ENCODE measurements around the gene NRIP2.

Gene NRIP2

DNA sequence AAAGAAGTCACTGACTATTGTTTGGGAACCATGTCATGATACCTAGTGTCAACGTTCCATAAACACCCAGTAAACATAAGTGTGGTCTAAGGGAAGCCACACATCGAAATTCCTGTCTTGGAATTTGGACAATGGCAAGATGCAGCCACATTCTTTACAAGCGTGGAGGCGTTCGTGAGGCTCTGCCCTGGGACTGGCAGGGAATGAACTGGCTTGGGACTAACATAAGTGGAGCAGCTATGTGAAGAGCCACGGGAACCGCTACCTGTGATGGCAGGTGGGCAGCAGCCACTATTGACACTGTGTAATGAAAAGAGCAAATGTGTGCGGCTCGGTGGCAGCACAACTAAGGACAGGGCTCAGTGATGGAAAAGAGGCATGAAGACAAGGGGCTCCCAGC lies 10.0 kb upstream of the NRIP2 start:
- no peaks in the 10 kb centered on the region for H3K9me3 ChIP-seq (ENCODE audit: control insufficient read depth, low read length)
- H3K27me3 ChIP-seq (replicated peaks; ENCODE audit: control insufficient read depth, insufficient read depth, low read length): no peaks in the 10 kb centered on the region
- H3K4me3 ChIP-seq (ENCODE audit: low read length): no peak overlapping the region
- H3K4me1 ChIP-seq (ENCODE audit: control insufficient read depth, insufficient read depth, low read length): peaks cover 7% of the 10 kb centered on the region
- no peaks in the 10 kb centered on the region for H3K36me3 ChIP-seq (ENCODE audit: control insufficient read depth, insufficient read depth, low read length, severe bottlenecking)
- no peak overlapping the region for H3K9ac ChIP-seq (ENCODE audit: low read length)
- DNase-seq (ENCODE audit: low read depth): no peak

DNA sequence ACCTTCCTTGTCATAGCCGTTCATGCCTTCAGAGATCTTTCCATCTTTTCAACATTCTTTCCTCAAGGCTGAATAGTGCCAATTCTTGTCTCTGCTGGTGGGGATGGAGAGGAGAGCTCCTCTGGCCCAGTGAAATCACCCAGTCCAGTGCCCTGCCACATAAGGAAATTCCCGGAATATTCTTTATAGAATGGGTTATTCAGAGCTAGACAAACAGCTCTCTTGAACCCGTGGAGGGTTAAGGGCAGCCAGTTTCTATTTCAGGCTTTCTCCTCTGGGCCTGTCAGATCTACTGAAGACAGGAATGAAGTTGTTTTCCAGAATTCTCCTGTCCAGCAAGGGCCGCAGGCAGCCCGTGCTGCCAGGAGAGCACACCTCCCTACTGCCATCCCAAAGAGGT lies 8.1 kb upstream of the NRIP2 start:
- Histone ChIP-seq H3K36me3 (ENCODE audit: control insufficient read depth, insufficient read depth, low read length, severe bottlenecking) (peaks cover 3% of the 10 kb centered on the region), H3K9ac (ENCODE audit: low read length) (no peak overlapping the region), H3K27me3 (replicated peaks; ENCODE audit: control insufficient read depth, insufficient read depth, low read length) (no peaks in the 10 kb centered on the region), H3K4me1 (ENCODE audit: control insufficient read depth, insufficient read depth, low read length) (no peaks in the 10 kb centered on the region), H3K4me3 (ENCODE audit: low read length) (no peak overlapping the region), H3K9me3 (ENCODE audit: control insufficient read depth, low read length) (no peaks in the 10 kb centered on the region)
- DNase-seq (ENCODE audit: low read depth): no peak

DNA sequence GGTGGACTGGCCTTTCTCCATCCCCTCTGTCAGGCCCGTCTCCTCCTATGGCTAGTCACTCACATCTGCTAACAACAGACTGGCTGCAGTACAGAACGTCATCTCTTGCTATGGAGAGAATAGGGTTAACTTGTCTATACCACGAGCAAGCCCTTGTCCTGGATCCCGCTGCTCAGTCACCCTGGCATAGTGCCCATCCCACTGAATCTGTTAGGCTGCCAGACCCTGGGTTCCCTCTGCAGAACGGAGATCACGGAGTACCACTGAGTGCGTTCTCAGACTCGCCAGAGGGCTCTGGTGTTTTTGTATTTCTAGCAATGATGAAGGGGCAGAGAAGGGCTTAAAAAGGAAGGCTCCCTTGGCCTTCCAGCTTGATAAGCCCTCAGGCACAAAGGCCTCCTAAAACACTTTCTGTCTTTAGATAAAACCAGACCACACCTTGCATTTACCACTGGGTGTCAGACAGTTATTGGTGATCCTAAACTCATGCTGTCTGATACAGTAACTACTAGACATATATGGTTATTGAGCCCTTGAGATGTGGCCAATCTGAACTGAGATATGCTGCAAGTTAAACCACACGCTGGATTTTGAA lies 6.3 kb upstream of the NRIP2 start:
- no peak overlapping the region for H3K9ac ChIP-seq (ENCODE audit: low read length)
- H3K27me3 ChIP-seq (replicated peaks; ENCODE audit: control insufficient read depth, insufficient read depth, low read length): no peaks in the 10 kb centered on the region
- H3K36me3 ChIP-seq (ENCODE audit: control insufficient read depth, insufficient read depth, low read length, severe bottlenecking): peaks cover 3% of the 10 kb centered on the region
- H3K9me3 ChIP-seq (ENCODE audit: control insufficient read depth, low read length): no peaks in the 10 kb centered on the region
- no peak for DNase-seq (ENCODE audit: low read depth)
- no peaks in the 10 kb centered on the region for H3K4me1 ChIP-seq (ENCODE audit: control insufficient read depth, insufficient read depth, low read length)
- H3K4me3 ChIP-seq (ENCODE audit: low read length): no peak overlapping the region

DNA sequence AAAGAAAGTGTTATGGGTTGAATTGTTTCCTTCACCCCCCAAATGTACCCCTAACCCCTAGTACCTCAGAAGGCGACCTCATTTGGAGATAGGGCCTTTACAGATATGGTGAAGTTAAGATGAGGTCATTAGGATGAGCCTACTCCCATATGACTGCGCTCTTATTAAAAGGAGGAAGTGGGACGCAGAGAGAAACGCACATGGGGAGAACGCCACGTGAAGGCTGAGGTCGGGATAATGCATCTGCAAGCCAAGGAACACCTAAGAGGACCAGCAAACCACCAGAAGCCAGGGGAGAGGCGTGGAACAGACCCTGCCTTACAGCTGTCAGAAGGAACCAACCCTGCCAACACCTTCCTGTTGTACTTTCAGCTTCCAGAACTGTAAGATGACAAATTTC lies 1.7 kb upstream of the NRIP2 start:
- DNase-seq (ENCODE audit: low read depth): no peak
- no peak overlapping the region for H3K9ac ChIP-seq (ENCODE audit: low read length)
- peaks cover 13% of the 10 kb centered on the region for H3K4me1 ChIP-seq (ENCODE audit: control insufficient read depth, insufficient read depth, low read length)
- H3K36me3 ChIP-seq (ENCODE audit: control insufficient read depth, insufficient read depth, low read length, severe bottlenecking): peaks cover 6% of the 10 kb centered on the region
- peaks cover 9% of the 10 kb centered on the region for H3K27me3 ChIP-seq (replicated peaks; ENCODE audit: control insufficient read depth, insufficient read depth, low read length)
- no peak overlapping the region for H3K4me3 ChIP-seq (ENCODE audit: low read length)
- no peaks in the 10 kb centered on the region for H3K9me3 ChIP-seq (ENCODE audit: control insufficient read depth, low read length)

DNA sequence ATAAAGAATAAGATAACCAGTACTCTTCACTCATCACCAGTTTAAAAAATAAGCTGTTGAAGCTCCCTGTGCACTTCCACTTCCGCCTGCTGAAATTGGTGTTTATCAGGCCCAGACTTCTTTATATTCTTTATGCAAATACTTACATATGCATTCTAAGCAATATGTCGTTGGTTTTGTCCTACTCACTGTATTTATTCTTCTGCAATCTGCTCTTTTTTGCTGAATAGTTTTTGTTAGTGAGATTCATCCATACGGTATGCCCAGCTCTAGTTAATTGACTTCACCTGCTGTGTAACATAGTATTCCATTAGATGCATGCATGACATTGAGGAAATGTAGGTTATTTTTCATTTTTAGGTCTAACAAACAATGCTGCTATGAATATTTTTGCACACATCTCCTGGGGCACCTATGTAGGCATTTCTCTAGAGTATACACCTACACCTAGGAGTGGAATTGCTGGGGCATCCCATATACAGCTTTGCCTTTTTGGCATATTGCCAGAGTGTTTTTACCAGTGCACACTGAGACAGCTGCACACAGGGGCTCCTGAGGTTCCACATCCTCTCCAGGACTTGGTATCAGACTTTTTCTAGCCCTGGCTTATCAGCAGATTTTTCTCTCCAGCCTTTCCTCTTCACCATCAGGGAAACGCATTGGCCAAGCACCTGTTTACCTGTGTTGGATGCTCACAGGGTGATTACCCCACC lies 1.0 kb upstream of the NRIP2 start:
- DNase-seq (ENCODE audit: low read depth): no peak
- no peak overlapping the region for H3K9ac ChIP-seq (ENCODE audit: low read length)
- no peaks in the 10 kb centered on the region for H3K9me3 ChIP-seq (ENCODE audit: control insufficient read depth, low read length)
- peaks cover 9% of the 10 kb centered on the region for H3K27me3 ChIP-seq (replicated peaks; ENCODE audit: control insufficient read depth, insufficient read depth, low read length)
- H3K4me3 ChIP-seq (ENCODE audit: low read length): no peak overlapping the region
- peaks cover 10% of the 10 kb centered on the region for H3K36me3 ChIP-seq (ENCODE audit: control insufficient read depth, insufficient read depth, low read length, severe bottlenecking)
- peaks cover 13% of the 10 kb centered on the region for H3K4me1 ChIP-seq (ENCODE audit: control insufficient read depth, insufficient read depth, low read length)

DNA sequence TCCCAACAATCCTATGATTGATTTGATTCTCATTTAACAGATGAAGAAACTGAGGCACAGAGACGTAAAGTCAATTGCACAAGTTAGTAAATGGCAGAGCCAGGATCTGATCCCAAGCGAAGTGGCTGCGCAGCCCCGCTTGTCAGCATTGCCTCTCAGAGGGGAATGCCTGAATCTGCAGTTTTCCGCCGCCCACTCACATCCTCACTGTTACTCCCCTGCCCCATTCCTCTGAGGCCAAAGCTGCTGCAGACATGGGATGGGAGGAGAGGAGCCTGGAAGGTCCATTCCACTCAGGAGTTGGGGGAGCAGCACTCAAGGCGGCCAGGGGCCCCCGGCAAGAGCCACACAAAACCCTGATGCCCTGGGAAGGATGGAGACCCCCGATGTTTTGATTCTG lies 1.0 kb downstream of the NRIP2 start:
- Histone ChIP-seq H3K27me3 (replicated peaks; ENCODE audit: control insufficient read depth, insufficient read depth, low read length) (peaks cover 9% of the 10 kb centered on the region), H3K4me1 (ENCODE audit: control insufficient read depth, insufficient read depth, low read length) (peaks cover 13% of the 10 kb centered on the region), H3K9ac (ENCODE audit: low read length) (no peak overlapping the region), H3K4me3 (ENCODE audit: low read length) (no peak overlapping the region), H3K36me3 (ENCODE audit: control insufficient read depth, insufficient read depth, low read length, severe bottlenecking) (peaks cover 19% of the 10 kb centered on the region), H3K9me3 (ENCODE audit: control insufficient read depth, low read length) (no peaks in the 10 kb centered on the region)
- DNase-seq (ENCODE audit: low read depth): no peak

DNA sequence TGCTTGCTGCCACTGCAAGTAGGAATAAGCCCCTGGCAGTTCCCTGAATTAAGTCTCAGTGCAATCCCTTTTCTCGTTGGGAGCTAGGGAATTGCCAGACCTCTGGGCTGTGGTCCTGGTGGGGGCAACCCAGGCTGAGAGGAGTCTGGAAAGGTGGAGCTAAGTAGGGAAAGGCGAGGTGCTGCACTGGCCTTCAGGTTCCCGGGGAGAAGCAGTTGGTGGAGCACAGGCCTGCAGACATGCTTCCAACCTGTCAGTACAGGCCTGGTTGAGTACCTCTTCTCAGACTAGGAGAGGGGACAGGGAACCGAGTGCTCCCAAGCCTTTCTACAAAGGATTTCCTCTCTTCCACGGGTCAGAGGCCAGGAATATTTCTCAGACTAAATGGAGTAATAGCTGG lies 1.5 kb downstream of the NRIP2 start:
- H3K4me3 ChIP-seq (ENCODE audit: low read length): no peak overlapping the region
- H3K36me3 ChIP-seq (ENCODE audit: control insufficient read depth, insufficient read depth, low read length, severe bottlenecking): peaks cover 19% of the 10 kb centered on the region
- H3K4me1 ChIP-seq (ENCODE audit: control insufficient read depth, insufficient read depth, low read length): peaks cover 13% of the 10 kb centered on the region
- peaks cover 9% of the 10 kb centered on the region for H3K27me3 ChIP-seq (replicated peaks; ENCODE audit: control insufficient read depth, insufficient read depth, low read length)
- no peak overlapping the region for H3K9ac ChIP-seq (ENCODE audit: low read length)
- DNase-seq (ENCODE audit: low read depth): no peak
- no peaks in the 10 kb centered on the region for H3K9me3 ChIP-seq (ENCODE audit: control insufficient read depth, low read length)

DNA sequence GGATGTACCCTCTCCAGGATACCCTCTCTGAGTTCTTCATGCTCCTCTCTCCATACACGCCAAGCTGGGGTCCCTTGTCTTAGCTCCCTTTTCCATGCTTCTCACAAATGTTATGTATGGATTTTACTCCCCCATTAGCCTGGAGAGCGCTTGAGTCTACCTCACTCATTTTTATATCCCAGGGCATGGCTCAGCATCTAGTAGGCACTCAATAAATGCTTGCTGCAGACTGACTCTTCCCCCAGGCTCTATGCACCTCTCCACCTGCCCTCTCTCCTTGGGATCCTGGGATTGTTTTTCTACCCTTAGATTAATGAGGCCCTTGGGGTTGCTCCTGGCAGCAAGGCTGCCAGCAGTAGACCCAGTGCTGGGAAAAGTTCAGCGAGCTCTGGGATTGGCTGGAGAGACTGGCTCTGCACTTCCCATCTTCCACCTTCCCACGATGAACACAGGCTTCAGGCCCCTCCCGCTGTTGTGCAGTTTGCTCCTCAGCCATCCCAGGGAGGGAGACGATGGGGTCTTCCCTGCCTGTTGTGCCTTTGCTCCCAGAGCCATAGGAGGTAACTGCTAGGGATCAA lies 2.2 kb downstream of the NRIP2 start:
- Histone ChIP-seq H3K4me1 (ENCODE audit: control insufficient read depth, insufficient read depth, low read length) (peaks cover 13% of the 10 kb centered on the region), H3K9me3 (ENCODE audit: control insufficient read depth, low read length) (no peaks in the 10 kb centered on the region), H3K27me3 (replicated peaks; ENCODE audit: control insufficient read depth, insufficient read depth, low read length) (peaks cover 9% of the 10 kb centered on the region), H3K9ac (ENCODE audit: low read length) (no peak overlapping the region), H3K36me3 (ENCODE audit: control insufficient read depth, insufficient read depth, low read length, severe bottlenecking) (peaks cover 25% of the 10 kb centered on the region), H3K4me3 (ENCODE audit: low read length) (no peak overlapping the region)
- no peak for DNase-seq (ENCODE audit: low read depth)

DNA sequence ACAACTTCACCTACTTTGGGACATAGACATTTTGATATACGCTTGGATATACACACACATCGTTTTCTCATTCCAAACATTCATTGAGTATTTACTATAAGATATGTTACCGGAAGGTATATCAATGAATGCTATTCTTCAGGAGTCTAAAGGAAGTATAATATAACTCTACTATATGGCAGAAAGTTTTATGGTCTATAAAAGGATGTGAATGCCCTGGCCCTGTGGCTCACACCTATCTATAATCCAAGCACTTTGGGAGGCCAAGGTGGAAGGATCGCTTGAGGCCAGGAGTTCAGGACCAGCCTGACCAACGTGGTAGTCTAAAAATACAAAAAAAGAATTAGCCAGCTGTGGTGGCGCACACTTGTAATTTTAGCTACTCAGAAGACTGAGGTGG lies 5.6 kb downstream of the NRIP2 start:
- H3K9me3 ChIP-seq (ENCODE audit: control insufficient read depth, low read length): no peaks in the 10 kb centered on the region
- DNase-seq (ENCODE audit: low read depth): no peak
- peaks cover 58% of the 10 kb centered on the region for H3K36me3 ChIP-seq (ENCODE audit: control insufficient read depth, insufficient read depth, low read length, severe bottlenecking)
- peaks cover 4% of the 10 kb centered on the region for H3K27me3 ChIP-seq (replicated peaks; ENCODE audit: control insufficient read depth, insufficient read depth, low read length)
- H3K4me3 ChIP-seq (ENCODE audit: low read length): no peak overlapping the region
- no peak overlapping the region for H3K9ac ChIP-seq (ENCODE audit: low read length)
- H3K4me1 ChIP-seq (ENCODE audit: control insufficient read depth, insufficient read depth, low read length): peaks cover 6% of the 10 kb centered on the region

DNA sequence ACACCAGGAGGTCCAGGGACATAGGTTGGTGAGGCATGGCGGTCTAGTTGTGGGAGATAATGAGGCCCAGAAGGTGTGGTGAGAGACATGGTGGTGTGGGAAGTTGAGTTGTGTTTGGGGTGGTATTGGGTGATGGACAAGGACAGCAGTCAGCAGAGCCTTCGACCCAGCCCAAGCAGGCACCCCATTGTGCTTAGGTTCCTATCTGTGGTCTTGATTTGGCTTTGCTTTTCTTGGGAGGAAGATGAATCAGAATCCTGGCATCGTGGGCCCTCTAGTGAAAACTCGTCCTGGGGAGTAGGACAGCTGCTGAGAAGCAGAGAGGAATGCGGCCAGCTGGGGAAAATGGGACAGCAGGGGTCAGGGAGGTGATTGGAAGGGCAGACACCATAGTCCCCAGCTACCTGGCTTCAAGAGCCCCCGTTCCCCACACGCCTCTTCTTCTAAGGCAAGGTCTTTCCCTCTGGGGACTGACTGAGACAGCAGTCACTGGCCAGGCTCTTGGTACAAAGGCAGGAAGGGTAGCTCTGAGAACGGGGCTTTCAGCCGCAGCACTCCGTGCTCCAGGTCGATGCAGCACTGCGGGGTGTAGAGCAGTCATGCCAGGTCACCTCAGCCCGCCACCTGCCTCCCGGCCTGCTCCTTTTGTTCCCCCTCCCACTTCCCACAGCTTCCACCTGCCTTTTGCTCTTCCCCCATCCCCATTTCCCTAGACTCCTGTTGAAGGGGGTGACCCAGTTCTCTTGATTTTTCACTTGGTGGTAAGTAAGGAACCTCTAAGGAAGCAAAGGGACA lies 7.9 kb downstream of the NRIP2 start:
- Histone ChIP-seq H3K27me3 (replicated peaks; ENCODE audit: control insufficient read depth, insufficient read depth, low read length) (no peaks in the 10 kb centered on the region), H3K9me3 (ENCODE audit: control insufficient read depth, low read length) (no peaks in the 10 kb centered on the region), H3K4me1 (ENCODE audit: control insufficient read depth, insufficient read depth, low read length) (no peaks in the 10 kb centered on the region), H3K4me3 (ENCODE audit: low read length) (no peak overlapping the region), H3K36me3 (ENCODE audit: control insufficient read depth, insufficient read depth, low read length, severe bottlenecking) (peaks cover 82% of the 10 kb centered on the region), H3K9ac (ENCODE audit: low read length) (no peak overlapping the region)
- DNase-seq (ENCODE audit: low read depth): no peak

DNA sequence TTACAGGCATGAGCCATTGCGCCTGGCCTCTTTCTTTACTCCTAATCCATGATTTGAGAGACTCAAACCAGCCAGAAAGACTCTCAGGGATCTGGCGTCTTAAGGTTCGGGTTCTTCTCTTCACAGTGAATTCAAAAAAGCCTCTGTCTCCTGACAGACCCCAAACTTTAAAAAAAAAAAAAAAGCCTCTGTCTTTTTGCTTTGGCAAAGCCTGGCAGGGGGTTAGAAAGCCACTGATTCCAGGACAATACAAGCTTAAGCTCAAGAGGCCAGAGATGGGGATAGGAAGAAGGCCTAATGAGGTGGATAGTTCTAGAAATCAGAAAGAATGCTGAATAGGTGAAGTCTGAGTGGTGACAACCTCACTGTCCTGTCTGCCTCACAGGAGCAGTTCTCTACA lies 8.8 kb downstream of the NRIP2 start:
- DNase-seq (ENCODE audit: low read depth): no peak
- Histone ChIP-seq H3K9ac (ENCODE audit: low read length) (no peak overlapping the region), H3K4me3 (ENCODE audit: low read length) (no peak overlapping the region), H3K4me1 (ENCODE audit: control insufficient read depth, insufficient read depth, low read length) (no peaks in the 10 kb centered on the region), H3K36me3 (ENCODE audit: control insufficient read depth, insufficient read depth, low read length, severe bottlenecking) (peaks cover 84% of the 10 kb centered on the region), H3K9me3 (ENCODE audit: control insufficient read depth, low read length) (no peaks in the 10 kb centered on the region), H3K27me3 (replicated peaks; ENCODE audit: control insufficient read depth, insufficient read depth, low read length) (no peaks in the 10 kb centered on the region)
